Measurements from ENCODE around the gene LDLRAD1. TPM values are rescaled to one million over a fixed set of nuclear protein-coding genes. Genes with fewer than 3 reads are reported as not detected.
"Not testable (repeated sequence)": the region's sequence is repeated elsewhere in the genome, so short reads cannot be mapped to it uniquely, and the experiment has no call there.

LDLRAD1 gene
- total RNA-seq, 1 donor from 2014 or later, result not detected

- no peak for DNase-seq (ENCODE audit: low read depth, low spot score)
Observed at GRCh38 chr1:53992085-53992874, 25.7 kb downstream of the LDLRAD1 start.

- no peak for DNase-seq (ENCODE audit: low read depth, low spot score)
Observed at GRCh38 chr1:53987880-53988279, 30.1 kb downstream of the LDLRAD1 start.

- DNase-seq (ENCODE audit: low read depth, low spot score), result no peak
Observed at GRCh38 chr1:53986458-53986857, 31.5 kb downstream of the LDLRAD1 start.

GRCh38 chr1:53984726-53985125 is 33.3 kb downstream of the LDLRAD1 start:
- DNase-seq (ENCODE audit: low read depth, low spot score), result no peak

GRCh38 chr1:53982763-53983104 is 35.3 kb downstream of the LDLRAD1 start:
- no peak for DNase-seq (ENCODE audit: low read depth, low spot score)

- DNase-seq (ENCODE audit: low read depth, low spot score), result no peak
Observed at GRCh38 chr1:53982034-53982762, 35.8 kb downstream of the LDLRAD1 start.

GRCh38 chr1:53981220-53981619 is 36.8 kb downstream of the LDLRAD1 start:
- DNase-seq (ENCODE audit: low read depth, low spot score), result no peak

GRCh38 chr1:53979712-53980450 is 38.1 kb downstream of the LDLRAD1 start:
- DNase-seq (ENCODE audit: low read depth, low spot score), result no peak

- no peak for DNase-seq (ENCODE audit: low read depth, low spot score)
Observed at GRCh38 chr1:53975861-53976260, 42.1 kb downstream of the LDLRAD1 start.

- DNase-seq (ENCODE audit: low read depth, low spot score), result no peak
Observed at GRCh38 chr1:53971718-53972117, 46.3 kb downstream of the LDLRAD1 start.

GRCh38 chr1:53969323-53969722 is 48.7 kb downstream of the LDLRAD1 start:
- not testable (repeated sequence) for DNase-seq (ENCODE audit: low read depth, low spot score)

GRCh38 chr1:53968125-53968513 is 49.9 kb downstream of the LDLRAD1 start:
- no peak for DNase-seq (ENCODE audit: low read depth, low spot score)

GRCh38 chr1:53967409-53968124 is 50.4 kb downstream of the LDLRAD1 start:
- no peak for DNase-seq (ENCODE audit: low read depth, low spot score)

- DNase-seq (ENCODE audit: low read depth, low spot score), result no peak
Observed at GRCh38 chr1:53966794-53967193, 51.2 kb downstream of the LDLRAD1 start.

GRCh38 chr1:53964109-53964508 is 53.9 kb downstream of the LDLRAD1 start:
- DNase-seq (ENCODE audit: low read depth, low spot score), result no peak

- no peak for DNase-seq (ENCODE audit: low read depth, low spot score)
Observed at GRCh38 chr1:53963460-53963859, 54.5 kb downstream of the LDLRAD1 start.

GRCh38 chr1:53962395-53962794 is 55.6 kb downstream of the LDLRAD1 start:
- no peak for DNase-seq (ENCODE audit: low read depth, low spot score)

GRCh38 chr1:53959664-53960250 is 58.2 kb downstream of the LDLRAD1 start:
- no peak for DNase-seq (ENCODE audit: low read depth, low spot score)

Measured in pulmonary artery endothelial cell (primary cell).